Astrocyte (in vitro differentiated cells and primary cell): ENCODE data around the gene CDK6.

Source experiments
- EZH2 ChIP-seq: IDR thresholded peaks from 2 replicates; pipeline ENCODE4 v1.6.1; 2012; ENCODE audit warnings: mild to moderate bottlenecking, low read length, inconsistent platforms; ENCODE audit not compliant: insufficient read depth
- TF ChIP-seq, protein P1 (sequence below): IDR thresholded peaks from 2 replicates; pipeline ENCODE4 v1.5.1; 2011; ENCODE audit warnings: low read depth, mild to moderate bottlenecking, inconsistent platforms, low read length, moderate library complexity; ENCODE audit not compliant: insufficient read depth

DNA sequence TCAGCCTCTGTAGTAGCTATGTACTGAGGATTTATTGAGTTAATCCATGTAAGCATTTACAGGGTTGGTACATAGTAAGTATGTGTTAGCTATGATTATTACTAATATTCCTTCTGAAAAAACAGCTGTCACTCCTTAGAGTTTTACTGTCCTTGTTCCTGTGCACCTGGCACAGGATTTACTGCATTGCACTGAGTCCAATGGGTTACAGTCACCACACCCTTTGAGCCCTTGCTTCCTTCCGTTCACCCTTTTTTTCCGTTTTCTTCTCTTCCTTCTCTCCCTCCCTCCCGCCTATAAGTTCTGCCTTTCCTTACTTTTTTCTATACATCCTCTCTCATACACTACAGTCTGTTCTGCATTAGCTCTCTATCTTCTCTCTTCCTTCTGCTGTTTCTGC, 12.5 kb upstream of the CDK6 start:
- TF ChIP-seq, protein P1, sequence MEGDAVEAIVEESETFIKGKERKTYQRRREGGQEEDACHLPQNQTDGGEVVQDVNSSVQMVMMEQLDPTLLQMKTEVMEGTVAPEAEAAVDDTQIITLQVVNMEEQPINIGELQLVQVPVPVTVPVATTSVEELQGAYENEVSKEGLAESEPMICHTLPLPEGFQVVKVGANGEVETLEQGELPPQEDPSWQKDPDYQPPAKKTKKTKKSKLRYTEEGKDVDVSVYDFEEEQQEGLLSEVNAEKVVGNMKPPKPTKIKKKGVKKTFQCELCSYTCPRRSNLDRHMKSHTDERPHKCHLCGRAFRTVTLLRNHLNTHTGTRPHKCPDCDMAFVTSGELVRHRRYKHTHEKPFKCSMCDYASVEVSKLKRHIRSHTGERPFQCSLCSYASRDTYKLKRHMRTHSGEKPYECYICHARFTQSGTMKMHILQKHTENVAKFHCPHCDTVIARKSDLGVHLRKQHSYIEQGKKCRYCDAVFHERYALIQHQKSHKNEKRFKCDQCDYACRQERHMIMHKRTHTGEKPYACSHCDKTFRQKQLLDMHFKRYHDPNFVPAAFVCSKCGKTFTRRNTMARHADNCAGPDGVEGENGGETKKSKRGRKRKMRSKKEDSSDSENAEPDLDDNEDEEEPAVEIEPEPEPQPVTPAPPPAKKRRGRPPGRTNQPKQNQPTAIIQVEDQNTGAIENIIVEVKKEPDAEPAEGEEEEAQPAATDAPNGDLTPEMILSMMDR, result no peak
- TF ChIP-seq EZH2, result no peak
